Activated effector memory CD4-positive, alpha-beta T cell treated with Interleukin-2 at 50 U/mL for 16 hours (primary cell): ENCODE data around the gene GALNTL6.

Source experiments
- DNase-seq: peaks from one replicate; pipeline ENCODE4 v3.0.0-alpha.2; 2020

Gene GALNTL6

GRCh38 chr4:172009446-172010230, 196.4 kb downstream of the GALNTL6 start:
- DNase-seq: no peak

- no peak for DNase-seq
Measured at GRCh38 chr4:172011196-172011595, 198.0 kb downstream of the GALNTL6 start.

- no peak for DNase-seq
Measured at GRCh38 chr4:172018358-172018757, 205.2 kb downstream of the GALNTL6 start.

DNA sequence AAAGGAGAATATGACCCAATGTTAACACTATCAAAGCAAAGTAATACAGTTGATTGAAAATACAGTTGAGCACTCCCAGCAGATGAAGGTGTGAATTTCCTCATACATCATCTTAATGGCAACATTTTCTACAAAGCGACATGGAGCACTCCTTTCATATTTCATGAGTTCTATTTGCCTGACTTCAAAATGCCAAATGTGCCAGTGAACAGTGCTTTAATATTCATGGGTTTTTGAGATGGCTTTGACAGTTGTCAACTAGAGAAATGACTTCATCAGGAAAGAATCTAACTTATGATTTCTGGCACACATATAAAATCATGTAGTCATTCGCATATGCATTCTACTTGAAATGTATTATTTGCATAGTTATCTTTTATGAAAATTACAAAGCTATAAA, 222.4 kb downstream of the GALNTL6 start:
- DNase-seq: no peak

- no peak for DNase-seq
Measured at GRCh38 chr4:172040766-172041165, 227.6 kb downstream of the GALNTL6 start.

- no peak for DNase-seq
Measured at GRCh38 chr4:172042714-172043114, 229.5 kb downstream of the GALNTL6 start.

DNA sequence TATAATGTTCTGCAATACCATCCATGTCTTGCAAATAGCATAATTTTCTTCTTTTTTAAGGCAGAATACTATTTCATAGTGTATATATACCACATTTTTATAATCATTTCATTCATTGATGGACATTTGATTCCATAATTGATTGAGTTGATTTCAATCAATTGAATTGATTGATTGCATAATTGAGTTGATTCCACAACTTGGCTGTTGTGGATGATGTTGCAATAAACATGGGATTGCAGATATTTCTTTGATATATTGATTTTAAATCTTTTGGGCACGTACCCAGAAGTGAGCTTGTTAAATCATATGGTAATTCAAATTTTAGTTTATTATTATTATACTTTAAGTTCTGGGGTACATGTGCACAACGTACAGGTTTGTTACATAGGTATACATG, 232.8 kb downstream of the GALNTL6 start:
- no peak for DNase-seq

DNA sequence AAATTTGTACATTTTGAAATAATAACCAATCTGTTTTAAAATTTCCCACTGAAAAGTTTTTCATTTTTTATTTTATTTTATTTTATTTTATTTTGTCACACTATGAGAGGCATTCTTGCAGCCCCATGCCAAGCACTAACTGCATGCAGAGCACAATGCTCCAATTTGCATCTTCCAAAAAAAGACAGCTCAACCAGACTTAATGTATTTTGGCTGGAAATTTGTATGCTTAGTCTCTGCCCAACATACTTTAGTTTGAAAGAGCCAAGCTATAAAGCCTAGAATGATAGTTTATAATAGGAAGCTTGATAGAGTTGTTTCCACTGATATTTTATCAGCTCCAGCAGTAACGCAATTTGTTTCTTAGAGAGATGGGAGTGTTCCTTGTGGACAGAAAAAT, 235.5 kb downstream of the GALNTL6 start:
- DNase-seq: no peak

DNA sequence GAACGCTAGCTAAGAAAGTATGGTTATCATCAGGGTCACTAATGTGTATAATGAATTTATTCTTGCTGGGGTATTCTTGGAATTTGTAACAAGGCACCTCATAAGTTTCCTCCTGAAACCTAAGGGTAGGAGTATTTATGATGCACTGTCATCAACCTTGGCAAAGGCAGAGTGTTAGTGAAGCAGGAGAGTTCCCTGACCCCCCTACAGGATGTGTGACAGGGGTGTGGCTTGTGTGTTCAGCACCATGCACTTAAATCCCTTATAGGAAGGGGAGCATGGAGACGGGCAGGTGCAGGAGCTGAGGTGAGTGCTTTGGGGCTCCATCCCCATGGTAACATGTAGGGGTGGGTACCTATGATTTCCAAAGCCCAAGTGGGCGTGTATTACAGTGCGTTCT, 237.7 kb downstream of the GALNTL6 start:
- no peak for DNase-seq

DNA sequence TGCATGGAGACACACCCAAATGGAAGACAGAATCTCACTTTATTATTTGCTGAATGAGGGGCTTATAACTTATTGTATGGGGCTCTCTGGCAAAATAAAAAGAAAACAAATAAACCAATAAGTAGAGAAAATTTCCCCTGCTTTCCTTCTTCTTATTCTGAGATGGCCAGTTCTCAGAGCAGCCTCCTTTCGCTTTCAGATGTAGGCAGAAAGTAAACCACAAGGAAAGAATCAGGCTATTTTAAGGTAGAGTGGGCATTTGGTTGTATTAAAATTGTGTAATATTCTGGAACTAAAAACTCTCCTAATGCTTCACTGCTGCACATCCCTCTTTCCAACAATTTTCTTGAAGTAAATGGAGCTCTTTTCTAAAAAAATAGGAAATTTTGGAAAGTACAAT, 241.8 kb downstream of the GALNTL6 start:
- DNase-seq: no peak

DNA sequence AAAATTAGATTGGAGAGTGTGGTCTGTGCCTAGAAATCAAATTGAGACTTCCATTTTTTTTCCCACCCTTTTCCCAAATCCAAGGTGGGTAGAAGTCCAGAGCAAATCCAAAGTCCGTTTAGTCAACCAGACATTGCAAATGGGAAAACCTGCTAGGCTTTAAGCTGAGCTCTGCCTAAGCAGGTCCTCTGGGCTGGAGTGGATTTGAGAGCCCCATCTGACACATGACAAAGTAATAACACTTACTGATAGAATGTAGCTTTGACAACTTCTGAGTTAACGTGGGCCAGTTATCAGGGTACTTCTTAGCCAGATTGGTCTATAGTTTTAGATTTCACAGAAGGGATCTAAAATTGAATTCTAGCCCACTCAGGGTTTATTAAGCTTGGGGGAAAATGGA, 242.3 kb downstream of the GALNTL6 start:
- no peak for DNase-seq

DNA sequence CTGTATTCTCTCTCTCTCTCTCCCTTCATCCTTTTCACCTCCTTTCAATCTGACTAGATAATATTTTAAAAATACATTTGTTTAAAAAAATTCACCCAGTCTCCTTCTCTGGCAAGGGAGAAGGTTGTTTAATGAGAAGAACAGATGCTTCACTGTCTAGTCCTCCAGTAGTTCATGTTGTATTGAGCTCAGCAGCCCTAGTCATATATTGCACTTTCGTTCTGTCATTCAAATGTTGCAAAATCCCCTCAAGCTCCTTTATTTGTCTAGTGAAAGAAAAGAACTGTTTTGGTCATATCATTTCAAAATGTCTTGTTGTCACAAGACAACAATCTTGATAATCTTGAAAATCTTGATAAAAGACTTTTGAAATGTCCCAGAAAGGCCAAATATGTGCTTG, 248.0 kb downstream of the GALNTL6 start:
- no peak for DNase-seq

DNA sequence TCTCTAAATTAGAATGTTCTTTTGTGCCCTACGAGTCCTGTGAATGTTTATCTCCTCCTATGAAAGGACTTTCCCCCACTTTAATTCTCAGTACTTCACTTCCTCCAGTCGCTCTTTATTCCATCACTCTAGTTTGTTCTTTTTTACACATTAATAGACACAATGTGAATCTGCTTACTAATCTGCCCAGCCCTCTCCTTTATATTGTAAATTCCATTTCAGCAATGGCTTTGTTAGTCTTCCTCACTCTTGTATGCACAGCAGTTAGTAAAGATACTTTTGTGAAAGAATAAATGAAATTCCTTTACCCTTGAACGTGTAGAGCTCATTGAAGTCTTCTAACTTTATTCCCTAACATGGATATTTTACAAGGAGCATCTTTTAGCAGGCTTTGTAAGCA, 255.3 kb downstream of the GALNTL6 start:
- DNase-seq: no peak

GRCh38 chr4:172073590-172073989, 260.4 kb downstream of the GALNTL6 start:
- DNase-seq: no peak

DNA sequence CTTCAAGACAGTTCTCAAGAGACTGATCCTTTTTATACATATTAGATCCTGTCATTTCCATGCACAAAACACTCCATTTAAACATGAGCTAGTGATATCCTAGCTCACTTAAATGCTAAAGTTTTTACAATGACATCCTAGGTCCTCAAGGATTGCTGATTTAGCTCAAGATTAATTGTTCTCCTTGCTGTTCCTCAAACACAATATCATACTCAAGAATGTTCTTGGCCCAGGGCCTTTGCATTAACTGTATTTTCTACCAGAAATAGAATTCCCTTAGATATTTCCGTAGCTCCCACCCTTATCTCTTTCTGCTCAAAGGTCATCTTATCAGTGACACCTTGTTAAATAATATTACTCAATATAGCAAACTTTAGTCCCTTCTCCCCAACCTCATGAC, 270.1 kb downstream of the GALNTL6 start:
- no peak for DNase-seq

GRCh38 chr4:172088556-172088955, 275.4 kb downstream of the GALNTL6 start:
- DNase-seq: no peak

DNA sequence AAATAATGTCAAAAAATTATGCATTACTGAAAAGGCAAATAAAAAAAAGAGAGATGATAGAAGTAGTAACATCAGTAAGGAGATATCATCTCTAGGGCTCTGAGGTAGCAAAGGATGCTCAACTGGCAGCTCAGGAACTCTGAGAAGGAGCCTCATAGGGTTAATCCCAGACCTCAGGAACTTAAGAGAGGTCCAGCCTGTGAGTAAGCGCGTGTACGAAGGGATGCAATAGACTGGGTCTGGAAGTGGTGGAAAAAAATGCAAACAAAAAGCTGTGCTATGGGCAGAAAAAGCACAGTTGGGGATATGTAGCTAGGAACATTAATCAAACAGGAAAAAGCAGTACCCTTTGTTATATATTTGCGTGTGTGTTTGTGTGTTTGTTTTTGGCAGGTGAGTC, 282.0 kb downstream of the GALNTL6 start:
- DNase-seq: no peak

GRCh38 chr4:172096786-172097185, 283.6 kb downstream of the GALNTL6 start:
- DNase-seq: no peak

GRCh38 chr4:172099376-172099775, 286.2 kb downstream of the GALNTL6 start:
- no peak for DNase-seq

GRCh38 chr4:172103456-172103855, 290.3 kb downstream of the GALNTL6 start:
- no peak for DNase-seq

GRCh38 chr4:172104539-172104938, 291.3 kb downstream of the GALNTL6 start:
- no peak for DNase-seq

DNA sequence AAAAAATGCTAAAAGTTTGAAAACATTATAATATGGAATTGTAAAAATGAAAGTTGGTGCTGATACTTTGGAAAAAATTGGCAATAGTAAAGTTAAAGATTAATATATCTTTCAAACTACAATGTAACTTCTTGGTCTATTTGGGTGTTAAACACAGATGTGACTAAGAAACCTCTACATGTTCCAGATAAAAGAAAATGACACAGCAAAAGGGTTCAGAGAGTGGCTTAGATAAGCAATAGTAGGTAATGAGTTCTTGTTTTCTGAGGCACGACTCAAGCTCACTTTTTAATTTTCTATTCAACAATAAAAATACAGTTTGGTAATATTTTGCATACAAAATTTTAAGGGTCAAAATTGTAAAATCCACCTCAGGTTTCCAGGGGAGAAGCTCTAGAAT, 292.7 kb downstream of the GALNTL6 start:
- DNase-seq: no peak

GRCh38 chr4:172109466-172109865, 296.3 kb downstream of the GALNTL6 start:
- DNase-seq: no peak

DNA sequence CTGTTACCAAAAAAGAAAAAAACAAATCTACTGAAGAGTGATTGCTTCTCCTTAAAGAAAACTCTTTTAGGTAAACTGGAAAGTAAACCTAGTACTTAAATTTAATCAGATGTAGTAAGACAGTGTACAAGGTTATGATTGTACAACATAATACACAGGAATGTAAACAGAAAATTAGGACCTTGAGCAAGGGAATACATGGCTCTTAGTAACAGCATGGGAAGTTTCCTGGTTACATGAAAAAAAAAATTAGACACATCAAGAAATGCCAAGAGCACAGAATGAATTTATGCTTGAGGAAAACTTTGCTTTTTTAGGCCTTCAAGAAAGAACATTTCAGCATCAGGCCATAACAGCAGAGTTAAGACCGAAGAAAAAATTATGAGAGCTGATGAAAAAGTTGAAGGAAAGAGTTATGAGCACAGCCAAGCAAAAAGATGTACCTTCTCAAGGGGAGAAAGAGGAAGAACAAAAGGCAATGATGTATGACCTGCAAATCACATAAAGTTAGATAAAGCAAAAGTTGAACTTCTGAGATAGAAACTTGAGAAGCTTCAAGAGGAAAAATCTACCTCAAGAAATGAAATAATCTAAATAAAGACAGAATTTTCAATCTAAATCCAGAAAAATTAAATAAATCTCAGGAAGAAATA, 311.6 kb downstream of the GALNTL6 start:
- no peak for DNase-seq

DNA sequence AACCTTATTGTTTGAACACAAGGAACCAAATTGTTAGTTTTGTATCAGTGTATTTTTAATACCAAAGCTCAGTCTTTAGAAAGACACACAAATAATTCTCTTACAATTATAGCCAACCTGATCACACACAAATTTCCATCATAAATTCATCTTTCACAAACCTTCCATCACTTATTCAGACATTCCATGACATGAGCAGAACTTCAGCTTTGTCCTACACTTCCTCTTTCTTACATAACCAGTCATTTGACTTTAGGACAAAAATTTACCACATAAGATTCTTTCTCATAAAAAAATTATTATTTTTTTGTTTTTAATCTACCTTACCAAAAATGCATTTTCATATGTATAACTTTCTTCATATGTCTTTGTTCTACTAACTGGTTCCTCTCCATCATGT, 312.2 kb downstream of the GALNTL6 start:
- no peak for DNase-seq
